ENCODE measurements around the gene CCDC13.

Gene CCDC13

GRCh38 chr3:42752441-42752840 is 20.6 kb downstream of the CCDC13 start:
- DNase-seq = no peak

- DNase-seq = no peak
These were observed 21.4 kb downstream of the CCDC13 start for GRCh38 chr3:42751609-42752008.

GRCh38 chr3:42750834-42751233 is 22.2 kb downstream of the CCDC13 start:
- no peak for DNase-seq

GRCh38 chr3:42749753-42750231 is 23.3 kb downstream of the CCDC13 start:
- DNase-seq = peak; percentile 10 to 11

DNA sequence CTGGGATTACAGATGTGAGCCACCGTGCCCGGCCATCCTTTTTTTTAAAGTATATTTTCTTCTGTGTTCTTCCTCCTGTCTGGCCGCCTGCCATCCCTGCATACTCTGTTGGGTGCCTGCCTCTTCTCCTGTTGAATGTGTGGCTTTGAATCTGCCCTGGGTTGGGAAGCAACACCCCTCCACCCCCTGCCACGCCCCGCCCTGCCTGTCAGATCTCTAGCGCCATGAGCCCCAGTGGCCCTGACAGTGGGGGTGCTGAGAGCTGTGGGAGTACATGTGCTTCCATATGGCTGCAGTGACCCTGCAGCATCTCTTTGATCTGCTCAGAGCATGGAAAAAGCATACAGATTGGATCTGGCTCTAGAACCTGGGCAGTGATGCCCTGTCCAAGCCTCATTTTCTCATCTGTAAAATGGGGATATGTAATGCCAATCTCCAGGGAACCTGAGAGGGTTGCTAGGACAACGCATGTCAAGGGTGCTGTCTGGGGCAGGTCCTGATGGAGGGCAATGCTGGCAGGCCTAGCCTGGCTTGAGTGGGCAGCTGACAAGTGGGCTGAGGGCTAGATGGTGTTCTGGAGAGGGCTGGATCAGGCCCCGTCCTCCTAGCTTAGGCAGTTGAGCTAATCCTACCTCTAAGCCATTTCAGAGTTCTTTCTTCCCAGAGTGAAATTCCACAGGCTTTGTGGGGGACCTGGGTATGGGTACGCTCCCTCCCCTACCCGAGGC is 23.9 kb downstream of the CCDC13 start:
- no peak for DNase-seq

- DNase-seq = peak; percentile 33
These were observed 25.5 kb downstream of the CCDC13 start for GRCh38 chr3:42747581-42747980.

DNA sequence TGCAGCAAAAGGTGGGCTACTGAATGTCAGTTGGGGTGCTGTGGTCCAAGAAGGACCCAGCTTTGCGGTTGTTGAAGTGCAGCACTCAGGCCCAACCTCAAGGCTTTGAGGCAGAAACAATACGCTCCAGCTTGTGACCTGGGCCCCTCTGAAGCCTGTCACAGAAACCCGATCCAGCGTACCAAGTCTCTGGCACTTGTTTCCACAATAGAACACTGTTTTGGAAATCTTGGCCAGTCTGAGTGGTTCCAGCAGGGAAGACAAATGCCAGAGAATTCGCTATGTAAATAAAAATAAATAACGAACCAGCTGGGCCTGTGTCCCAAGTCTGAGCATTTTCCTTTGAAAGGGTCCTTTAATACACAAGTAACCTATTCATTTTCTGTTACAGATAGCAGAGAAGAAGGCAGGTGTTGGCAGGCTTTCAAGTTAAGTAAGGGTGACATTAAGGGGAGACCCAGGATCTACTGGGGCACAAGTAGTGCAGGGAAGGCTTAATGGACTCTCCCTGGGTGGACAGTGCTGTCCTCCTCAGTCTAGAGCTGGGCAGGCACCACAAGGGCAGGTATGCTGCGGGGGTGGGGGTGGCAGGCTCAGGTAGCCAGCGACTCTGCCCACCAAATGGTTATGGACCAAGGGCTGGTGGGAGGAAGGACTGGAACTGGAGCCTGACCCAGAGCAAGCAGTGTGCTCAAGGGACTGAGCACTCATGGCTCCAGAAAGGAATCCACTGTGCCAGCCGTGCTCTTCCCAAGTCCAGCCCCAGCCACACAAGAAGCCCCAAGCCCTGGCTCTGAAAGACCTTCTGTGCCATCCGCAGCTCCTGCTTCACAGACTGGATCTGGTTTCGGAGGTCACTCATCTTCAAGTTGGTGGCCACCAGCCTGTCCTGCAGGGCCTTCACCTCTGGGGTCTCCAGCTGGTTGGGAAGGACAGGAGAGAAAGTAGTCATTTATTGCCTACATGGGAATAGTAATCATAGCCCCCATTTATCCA is 26.3 kb downstream of the CCDC13 start:
- no peak for DNase-seq

DNA sequence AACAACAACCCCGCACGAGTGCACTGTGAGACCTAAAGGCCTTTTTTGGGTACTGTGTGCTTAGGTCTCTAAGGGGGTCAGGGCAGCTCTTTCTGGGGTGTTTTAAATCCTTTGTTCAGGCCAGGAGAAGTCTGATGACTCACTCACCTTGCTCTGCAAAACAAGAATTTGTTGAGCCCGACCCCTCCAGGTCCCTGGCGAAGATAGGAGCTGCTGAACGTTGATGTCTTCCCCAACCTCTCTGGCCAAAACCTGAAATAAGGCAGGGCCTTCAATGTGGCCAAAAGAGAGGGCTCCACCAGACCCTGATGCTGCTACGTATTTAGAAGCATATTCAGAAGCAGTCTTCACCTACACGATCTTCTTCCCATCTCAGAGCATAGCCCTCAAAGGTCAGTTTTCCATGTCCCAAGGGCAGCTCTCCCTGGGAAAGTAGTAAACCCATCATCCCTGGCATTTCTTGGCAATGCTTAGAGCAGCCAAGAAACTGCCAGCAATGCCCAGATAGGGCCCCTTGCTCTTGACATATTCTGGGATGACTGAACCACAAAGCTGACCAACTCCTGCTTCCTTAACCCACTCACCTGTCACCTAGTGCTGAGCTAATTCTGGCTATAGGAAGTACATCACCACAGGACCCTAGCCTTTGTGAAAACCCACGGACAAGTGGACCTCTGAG is 27.1 kb downstream of the CCDC13 start:
- DNase-seq = no peak

DNA sequence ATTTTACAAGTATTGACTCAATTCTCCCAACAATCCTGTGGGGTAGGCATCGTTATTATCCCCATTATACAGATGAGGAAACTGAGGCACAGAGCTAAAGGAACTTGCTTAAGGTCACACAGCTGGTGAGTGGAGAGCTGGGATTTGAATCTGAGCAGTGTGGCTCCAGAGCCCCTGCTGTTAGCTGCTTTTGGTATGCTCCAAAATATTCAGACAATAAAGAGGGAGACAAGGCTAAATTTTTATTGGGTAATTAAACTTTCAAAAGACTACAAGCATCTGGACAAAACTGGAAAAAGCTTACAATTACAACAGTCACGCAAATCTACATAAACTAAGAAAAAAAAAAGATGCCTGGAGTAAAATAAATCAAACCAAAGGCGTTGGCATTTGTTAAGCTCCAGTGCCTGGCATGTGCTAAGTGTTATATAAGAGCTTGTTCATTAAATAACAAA is 27.7 kb downstream of the CCDC13 start:
- no peak for DNase-seq

DNA sequence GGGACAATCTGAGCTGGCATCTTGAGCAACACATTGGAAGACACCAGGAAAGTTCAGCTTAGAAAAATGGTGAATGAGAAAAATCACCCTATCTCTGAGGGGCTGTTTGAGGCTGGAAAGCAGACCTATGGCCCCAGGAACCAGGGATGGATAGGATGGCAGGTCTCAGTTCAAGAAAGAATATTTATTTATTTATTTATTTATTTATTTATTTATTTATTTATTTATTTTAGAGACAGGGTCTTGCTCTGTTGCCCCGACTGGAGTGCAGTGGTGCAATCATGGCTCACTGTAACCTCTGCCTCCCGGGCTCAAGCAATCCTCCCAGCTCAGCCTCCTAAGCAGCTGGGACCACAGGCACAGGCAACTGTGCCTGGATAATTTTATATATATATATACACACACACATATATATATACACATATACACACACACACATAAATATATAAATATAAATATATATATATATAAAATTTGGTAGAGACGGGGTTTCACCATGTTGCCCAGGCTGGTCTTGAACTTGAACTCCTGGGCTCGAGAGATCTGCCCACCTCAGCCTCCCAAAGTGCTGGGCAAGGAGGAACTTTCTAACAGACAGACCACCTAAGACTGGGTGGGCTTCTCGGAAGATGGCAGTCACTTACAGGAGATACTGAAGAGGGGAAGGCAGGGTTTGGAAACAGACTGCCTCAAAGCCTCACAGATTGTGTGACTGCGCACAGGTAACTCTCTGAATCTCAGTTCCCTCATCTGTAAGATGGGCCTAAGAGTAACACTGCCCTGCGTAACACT is 29.7 kb downstream of the CCDC13 start:
- no peak for DNase-seq

DNA sequence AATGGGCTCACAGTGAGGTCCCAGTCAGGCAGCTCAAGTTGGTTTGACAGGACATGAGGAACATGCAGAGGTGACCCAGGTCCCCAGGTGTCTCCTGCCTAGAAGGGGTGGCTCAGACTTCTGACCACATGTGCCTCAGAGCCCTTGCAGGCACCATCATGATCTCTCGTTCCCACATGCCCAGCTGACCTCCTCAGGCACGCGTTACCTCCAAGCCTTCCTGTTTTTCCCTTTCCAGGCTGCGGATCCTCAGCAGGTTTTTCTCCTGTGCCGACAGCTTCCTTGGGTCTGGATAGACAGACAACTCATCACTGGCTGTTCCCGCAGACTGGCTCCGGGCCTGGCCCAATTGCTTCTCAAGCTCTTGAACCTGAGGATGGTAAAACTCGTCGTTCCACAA is 30.4 kb downstream of the CCDC13 start:
- no peak for DNase-seq

DNA sequence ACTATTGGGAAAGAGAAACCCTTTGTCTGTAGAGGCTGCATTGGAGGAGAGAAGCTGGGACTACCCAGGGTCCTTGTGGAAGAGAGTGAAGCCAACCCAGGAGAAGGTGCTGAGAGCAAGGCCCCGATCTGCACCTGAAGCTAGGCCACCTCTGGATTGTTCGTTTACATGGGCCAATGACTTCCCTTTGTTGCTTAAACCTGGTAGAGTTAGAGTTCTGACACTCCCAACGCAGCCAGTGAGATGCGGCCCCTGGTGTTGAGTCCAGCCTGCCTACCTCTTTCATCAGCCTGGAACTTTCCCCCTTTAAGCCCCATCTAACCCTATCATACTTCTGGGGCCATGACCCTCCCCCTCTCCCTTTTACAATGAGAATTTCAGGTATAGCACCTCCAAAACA is 30.8 kb downstream of the CCDC13 start:
- no peak for DNase-seq

DNA sequence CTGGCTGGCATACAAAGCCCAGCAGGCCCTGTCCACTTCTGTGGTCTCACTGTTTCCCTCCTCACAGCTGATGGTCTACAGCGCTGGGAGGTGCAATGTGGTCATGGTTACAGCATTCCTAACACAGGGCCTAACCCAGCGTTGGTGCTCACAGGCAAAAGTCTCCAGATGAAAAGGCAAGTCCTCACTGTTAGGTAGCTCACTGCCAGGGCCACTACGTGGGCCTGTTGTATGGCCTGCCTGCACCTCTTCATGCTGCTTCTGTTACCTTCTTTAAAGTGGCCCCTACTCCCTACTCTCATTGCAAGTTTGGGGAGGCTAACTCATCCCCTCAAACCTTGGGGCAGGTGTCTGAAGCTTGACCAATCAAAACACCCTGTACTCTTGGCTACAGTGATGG is 31.3 kb downstream of the CCDC13 start:
- no peak for DNase-seq

DNA sequence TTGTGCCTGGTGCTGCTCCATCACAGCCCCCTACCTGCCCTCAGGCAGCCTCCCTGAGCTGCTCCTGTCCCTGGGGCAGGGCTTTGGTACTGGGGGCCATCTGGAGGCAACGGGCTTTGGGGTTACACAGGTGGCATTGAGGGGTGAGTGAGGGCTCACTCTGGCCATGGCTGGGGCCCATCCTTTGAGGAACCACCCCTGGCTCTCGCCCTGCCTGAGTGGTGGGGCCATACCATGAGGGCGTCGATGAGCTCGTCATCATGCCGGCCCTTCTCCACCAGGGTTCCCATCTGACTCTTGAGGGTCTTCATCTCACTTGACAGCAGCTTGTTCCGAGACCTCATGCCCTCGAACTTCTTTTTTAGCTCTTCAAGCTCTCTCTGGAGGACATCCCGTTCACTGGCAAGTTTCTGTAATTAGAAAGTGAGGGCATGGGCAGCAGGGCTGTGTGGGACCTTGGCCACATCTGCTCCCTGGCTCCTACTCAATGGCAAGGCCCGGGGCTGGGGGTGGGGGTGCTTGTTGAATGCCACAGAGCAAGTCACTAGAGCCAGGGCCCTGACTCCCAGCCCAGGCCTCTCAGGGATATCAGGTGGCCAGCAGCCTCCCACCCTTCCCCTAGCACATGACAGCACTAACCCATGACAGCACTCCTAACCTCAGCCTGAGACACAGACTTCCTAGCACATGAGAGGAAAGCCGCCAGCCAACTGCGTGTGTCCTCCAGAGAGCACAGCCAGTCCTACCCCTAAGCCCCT is 33.5 kb downstream of the CCDC13 start:
- DNase-seq = no peak

DNA sequence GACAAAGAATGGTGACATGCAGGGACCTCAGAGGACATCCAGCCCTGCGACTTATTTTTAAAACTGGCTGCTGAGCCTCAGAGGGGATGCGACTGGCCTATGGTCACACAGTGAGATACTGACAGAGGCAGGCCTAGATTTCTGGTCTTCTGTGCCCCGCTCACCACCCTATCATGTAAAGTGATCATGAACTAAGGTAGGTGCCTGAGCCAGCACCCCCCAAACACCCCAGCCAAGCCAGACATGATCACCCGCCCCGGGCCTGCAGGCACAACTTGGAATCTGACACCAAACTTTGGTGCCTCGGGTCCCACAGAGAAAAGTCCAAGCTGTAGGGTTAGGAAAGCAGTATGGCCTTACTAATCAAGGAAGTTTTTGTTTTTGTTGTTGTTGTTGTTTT is 36.5 kb downstream of the CCDC13 start:
- DNase-seq = no peak

DNA sequence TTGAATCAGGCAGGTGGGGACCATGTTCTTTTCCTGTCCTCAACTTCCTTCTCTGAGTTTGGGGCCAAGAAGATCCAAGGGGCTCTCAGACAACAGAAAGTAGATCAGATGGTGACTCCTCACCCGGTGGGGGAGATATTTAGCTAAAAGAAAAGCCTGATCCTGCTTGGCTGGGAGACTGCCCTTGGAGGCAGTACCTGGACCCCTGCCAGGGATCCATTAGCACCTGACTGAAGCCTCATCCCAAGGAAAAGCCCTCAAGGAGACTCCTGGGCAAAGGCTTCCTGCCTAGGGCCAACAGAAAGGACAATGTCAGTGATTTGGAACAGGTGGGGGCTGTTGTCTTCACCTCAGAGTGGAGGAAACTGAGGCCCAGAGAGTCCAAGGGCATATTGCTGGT is 37.0 kb downstream of the CCDC13 start:
- no peak for DNase-seq

DNA sequence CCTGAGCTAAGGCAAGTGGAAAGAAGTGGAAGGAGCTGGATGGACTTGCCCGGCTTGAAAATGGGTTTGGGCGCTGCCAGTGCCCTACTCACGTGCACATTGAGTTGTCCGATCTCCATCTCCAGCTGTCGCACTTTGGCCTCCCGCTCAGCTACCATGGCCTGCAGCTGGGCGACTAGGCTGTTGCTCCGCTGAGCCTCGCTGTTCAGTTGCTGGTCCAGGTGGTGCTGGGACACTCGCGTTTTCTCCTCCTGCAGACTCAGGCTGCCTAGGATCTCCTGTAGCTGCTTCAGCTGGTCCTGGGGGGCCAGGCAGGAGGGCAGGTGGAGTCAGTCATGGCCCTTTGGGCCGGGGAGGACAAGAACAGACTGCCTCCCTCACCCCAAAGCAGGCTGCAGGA is 37.4 kb downstream of the CCDC13 start:
- DNase-seq = no peak

DNA sequence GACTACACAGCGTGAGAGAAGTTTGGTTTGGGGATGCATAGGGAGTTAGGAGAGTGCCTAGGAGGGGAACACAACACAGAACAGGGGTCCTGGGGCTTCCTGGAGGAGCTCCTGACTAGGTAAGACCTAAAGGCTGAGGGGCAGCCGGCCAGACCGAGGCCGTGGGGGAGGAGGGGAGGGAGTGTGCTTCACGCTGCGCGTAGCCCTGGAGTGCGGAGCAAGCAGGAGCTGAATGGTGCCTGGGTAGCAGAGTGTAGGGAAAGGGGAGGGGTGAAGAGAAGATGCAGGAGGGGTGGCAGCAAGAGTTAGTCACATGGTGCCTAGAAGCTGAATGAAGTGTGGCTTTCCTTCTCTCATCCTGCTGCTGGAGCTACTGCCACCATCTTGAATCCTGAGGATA is 38.0 kb downstream of the CCDC13 start:
- DNase-seq = no peak

- DNase-seq = no peak
These were observed 38.7 kb downstream of the CCDC13 start for GRCh38 chr3:42734263-42734860.

- DNase-seq = no peak
These were observed 39.4 kb downstream of the CCDC13 start for GRCh38 chr3:42733501-42734262.
